HCT116 (cell line): Measurements from ENCODE around the gene FCHSD2.

Experiments used
- ELF1 ChIP-seq: IDR thresholded peaks from 2 replicates; pipeline ENCODE4 v1.6.1; 2012; ENCODE audit warnings: low read depth, borderline replicate concordance
- EZH2phosphoT487 ChIP-seq: fragments of 200-600 bp; IDR thresholded peaks from 2 replicates; pipeline ENCODE4 v1.6.1; 2018; ENCODE audit warnings: antibody characterized with exemption, borderline replicate concordance
- POLR2A ChIP-seq: IDR thresholded peaks from 2 replicates; pipeline ENCODE4 v1.7.0; 2011; ENCODE audit warnings: borderline replicate concordance; ENCODE audit not compliant: insufficient read depth, insufficient read length; ENCODE audit errors: extremely low read depth
- POLR2AphosphoS5 ChIP-seq: IDR thresholded peaks from 2 replicates; pipeline ENCODE4 v1.6.1; 2011; ENCODE audit warnings: mild to moderate bottlenecking, low read depth, low read length, moderate library complexity
- SIN3A ChIP-seq: IDR thresholded peaks from 2 replicates; pipeline ENCODE4 v1.6.1; 2012; ENCODE audit warnings: low read depth
- SP1 ChIP-seq: IDR thresholded peaks from 2 replicates; pipeline ENCODE4 v1.6.1; 2012; ENCODE audit warnings: low read depth
- TF ChIP-seq, protein P1 (sequence below), 3 experiments: fragments of 200-600 bp in 1 of 3; sonication (generic) in 1 of 3; IDR thresholded peaks in 2 of 3; conservative IDR thresholded peaks in 1 of 3; 2 replicates each; pipeline ENCODE4 v1.5.1; 2012 to 2017; ENCODE audit warnings: low read depth in 2 of 3, low read length in 2 of 3, antibody characterized with exemption in 1 of 3, borderline replicate concordance in 1 of 3, control low read depth in 1 of 3, mild to moderate bottlenecking in 1 of 3, mixed read lengths in 1 of 3, mixed run types in 1 of 3, moderate library complexity in 1 of 3; ENCODE audit not compliant: insufficient read depth in 1 of 3

DNA sequence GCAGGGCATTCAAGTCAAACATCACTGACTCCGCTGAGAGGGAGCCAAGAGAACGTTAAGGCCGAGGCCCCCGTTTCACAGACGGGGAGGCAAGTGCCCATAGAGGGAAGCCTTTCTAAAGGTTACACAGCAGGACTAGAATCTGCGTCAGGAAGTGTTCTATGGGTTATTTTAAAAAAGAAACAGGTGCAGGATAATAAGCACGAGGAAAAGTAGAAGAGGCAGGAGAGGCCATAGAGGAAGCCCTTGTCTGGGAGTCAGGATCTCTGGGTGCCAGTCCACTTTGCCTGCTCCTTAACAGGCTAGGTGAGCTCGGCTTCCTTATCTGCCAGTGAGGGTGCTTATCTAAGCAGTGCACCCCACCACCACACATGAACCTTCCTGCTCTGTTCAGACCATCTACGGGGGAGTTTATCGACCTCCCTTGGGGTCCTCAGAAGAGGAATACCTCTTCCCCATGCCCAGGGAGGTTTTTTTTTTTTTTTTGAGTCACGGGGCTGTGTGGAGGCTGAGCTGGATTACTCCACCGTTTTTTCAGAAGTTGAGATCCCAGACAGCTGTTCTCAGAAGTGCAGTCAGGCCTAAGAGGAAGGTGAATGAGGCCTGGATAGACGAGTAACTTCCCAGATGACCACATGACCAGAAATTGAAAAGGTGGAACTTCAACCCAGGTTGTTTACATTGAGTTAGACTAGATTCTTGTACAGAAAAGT lies 1.2 kb upstream of the FCHSD2 start:
- TF ChIP-seq, protein P1, sequence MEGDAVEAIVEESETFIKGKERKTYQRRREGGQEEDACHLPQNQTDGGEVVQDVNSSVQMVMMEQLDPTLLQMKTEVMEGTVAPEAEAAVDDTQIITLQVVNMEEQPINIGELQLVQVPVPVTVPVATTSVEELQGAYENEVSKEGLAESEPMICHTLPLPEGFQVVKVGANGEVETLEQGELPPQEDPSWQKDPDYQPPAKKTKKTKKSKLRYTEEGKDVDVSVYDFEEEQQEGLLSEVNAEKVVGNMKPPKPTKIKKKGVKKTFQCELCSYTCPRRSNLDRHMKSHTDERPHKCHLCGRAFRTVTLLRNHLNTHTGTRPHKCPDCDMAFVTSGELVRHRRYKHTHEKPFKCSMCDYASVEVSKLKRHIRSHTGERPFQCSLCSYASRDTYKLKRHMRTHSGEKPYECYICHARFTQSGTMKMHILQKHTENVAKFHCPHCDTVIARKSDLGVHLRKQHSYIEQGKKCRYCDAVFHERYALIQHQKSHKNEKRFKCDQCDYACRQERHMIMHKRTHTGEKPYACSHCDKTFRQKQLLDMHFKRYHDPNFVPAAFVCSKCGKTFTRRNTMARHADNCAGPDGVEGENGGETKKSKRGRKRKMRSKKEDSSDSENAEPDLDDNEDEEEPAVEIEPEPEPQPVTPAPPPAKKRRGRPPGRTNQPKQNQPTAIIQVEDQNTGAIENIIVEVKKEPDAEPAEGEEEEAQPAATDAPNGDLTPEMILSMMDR (IDR thresholded peaks at IDR 0.05 in 2 of 3, conservative IDR thresholded peaks at IDR 0.05 in 1 of 3; ENCODE audit: borderline replicate concordance in 1 of 3, insufficient read depth in 1 of 3, low read depth in 2 of 3, low read length in 2 of 3): no peak
- TF ChIP-seq SIN3A (no peak), EZH2phosphoT487 (no peak), ELF1 (no peak), POLR2AphosphoS5 (no peak), SP1 (no peak), POLR2A (no peak)
